Activated CD8-positive, alpha-beta memory T cell treated with anti-CD3 and anti-CD28 coated beads for 36 hours (primary cell): ENCODE measurements around the gene MOB3C. TPM values are rescaled to one million over a fixed set of nuclear protein-coding genes. Genes with fewer than 3 reads are reported as not detected.

ENCODE experiments used
- CTCF ChIA-PET: fragments of 350-600 bp; sonication (Branson Sonifier 250); formaldehyde crosslinking; loops from one replicate; lab custom pipeline; 2021; ENCODE audit warnings: antibody characterized with exemption; lab: Charles Lee
- POLR2A ChIA-PET: fragments of 350-600 bp; sonication (Branson Sonifier 250); formaldehyde crosslinking; loops from one replicate; lab custom pipeline; 2021; ENCODE audit warnings: antibody characterized with exemption; lab: Charles Lee
- total RNA-seq, 2 experiments: library from RNA; stranded (reverse); gene quantifications; one replicate each; pipeline ENCODE4 v1.2.3, GENCODE V29; 2021

The MOB3C gene
- total RNA-seq, 2 experiments from 2014 or later = 7.6 to 7.7 TPM

GRCh38 chr1:46643368-46643775 lies 26.8 kb upstream of the MOB3C start:
- CTCF ChIA-PET = no interaction called here
- POLR2A ChIA-PET = interaction anchor here (0.6 kb wide), 1 partner anchor 157 kb away, joined by 3 read pairs; no protein-coding TSS in a partner anchor

DNA sequence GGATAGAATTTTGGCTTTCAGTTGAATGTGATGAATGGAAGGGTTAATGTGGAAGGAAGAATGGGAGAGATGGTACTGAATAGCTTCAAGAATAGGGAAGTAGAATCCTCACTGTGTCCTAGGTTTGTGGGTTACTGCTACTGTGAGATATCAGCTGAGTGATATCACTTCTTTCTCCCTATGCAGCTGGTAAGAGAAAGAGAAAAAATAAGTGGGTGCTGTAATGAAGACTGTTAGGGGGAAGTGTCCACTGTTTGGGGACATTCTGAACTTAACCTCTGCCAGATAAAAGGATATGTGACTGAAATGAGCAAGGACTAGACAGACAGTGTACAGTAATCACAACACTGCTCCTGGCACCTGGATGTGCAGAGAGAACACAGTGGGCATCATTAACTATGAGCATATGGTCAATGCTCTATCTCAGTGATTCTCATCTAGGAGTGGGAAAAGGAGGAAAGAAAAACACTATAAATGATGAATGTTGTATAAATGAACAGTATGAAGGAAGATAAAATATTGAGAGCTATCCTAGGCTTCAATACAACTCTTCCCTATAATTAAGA lies 25.6 kb upstream of the MOB3C start:
- ChIA-PET CTCF (no interaction called here), POLR2A (no interaction called here)

GRCh38 chr1:46639547-46639946 lies 22.9 kb upstream of the MOB3C start:
- POLR2A ChIA-PET = no interaction called here
- CTCF ChIA-PET = interaction anchor here (1.4 kb wide), 1 partner anchor 553 kb away, joined by 3 read pairs; no protein-coding TSS in a partner anchor

GRCh38 chr1:46638921-46639320 lies 22.3 kb upstream of the MOB3C start:
- POLR2A ChIA-PET = no interaction called here

GRCh38 chr1:46637444-46638083 lies 21.0 kb upstream of the MOB3C start:
- POLR2A ChIA-PET = no interaction called here
- CTCF ChIA-PET = no interaction called here

More at GRCh38 chr1:46638921-46639320, 22.3 kb upstream of the MOB3C start:
- CTCF ChIA-PET = no interaction called here

DNA sequence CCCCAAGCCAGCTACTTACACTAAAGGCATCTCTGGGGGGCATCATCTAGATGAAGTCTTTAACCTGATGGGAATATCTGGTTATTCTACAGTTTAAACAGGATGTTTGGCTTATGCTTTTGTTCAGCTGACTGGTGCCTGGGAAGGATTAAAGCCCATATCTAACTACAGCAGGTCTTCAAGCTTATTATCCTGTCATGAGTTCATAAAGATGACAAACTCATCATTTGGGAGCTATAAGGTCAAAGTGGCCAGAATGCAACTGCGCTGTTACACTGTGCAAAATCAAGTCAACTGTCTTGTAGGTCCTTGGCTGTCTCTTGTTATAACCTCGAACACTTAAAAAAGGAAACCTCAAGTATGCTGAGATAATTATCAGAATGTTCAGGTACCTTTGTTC lies 18.6 kb upstream of the MOB3C start:
- ChIA-PET CTCF (no interaction called here), POLR2A (no interaction called here)

GRCh38 chr1:46630719-46631118 lies 14.1 kb upstream of the MOB3C start:
- POLR2A ChIA-PET = no interaction called here

DNA sequence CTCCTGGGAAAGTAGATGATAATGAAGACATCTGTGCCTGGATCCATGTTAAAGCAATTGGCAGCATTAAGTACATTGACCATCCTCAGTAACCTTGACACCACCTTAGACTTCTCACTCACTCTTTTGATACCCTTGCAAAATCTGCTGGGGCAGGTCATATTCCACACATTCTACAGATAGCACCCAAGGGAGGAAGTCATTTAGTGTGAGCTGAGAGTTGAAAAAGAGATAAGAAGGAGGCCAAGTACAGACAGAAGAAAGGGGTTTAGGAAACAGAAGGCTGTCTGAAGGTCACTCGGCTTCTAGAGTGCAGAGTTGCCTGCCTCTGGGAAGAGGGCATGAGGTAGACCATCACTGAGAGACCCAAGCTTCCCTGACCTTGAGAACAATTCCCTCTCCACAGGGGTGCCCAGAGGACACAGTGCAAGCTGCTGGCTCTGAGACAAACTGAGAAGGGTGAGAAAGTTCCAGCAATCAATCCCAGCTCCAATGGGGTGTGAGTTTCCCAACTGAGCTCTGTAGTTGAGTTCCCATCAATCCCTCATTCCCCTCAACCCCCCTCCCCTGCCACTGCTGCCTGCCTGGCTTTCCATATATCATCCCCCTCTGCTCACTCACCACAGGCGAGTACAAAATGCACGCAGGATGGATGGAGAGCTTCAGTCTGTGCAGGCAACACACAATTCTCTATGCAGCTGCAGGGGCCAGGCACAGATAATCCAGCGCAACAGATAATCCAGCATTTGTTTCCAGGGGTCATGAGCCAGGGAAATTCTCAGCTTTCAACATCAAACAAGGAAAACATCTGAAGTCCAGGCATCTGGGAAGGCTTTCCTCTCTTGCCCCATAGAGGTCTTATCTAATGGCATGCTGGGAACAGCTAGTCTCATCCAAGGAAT lies 7.4 kb upstream of the MOB3C start:
- ChIA-PET POLR2A (no interaction called here), CTCF (interaction anchor here (0.6 to 1.3 kb wide), 3 partner anchors 96 to 801 kb away, joined by 3 to 4 read pairs (median 3); no protein-coding TSS in a partner anchor)

More at GRCh38 chr1:46630719-46631118, 14.1 kb upstream of the MOB3C start:
- CTCF ChIA-PET = no interaction called here

DNA sequence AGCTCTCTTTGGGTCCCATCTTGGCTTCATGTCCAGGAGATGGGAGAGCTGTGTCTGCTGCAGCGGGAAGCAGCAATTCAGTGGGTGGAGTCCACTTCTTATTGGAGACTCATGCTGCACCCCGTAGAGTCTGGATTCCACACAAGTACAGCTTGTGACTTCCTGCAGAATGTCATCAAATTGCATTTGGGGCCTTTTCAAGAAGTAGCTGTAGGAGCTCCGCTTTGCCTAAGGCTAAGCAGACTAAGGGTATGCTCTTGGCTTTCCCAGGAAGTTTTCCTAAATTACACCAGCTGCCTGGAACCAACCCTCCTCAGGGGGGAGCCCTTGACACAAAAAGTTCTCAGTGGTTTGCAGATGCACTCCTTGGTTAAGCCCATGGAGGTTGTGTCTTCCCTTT lies 5.7 kb upstream of the MOB3C start:
- POLR2A ChIA-PET = no interaction called here
- CTCF ChIA-PET = interaction anchor here (1.3 kb wide), 1 partner anchor 103 kb away, joined by 3 read pairs; no protein-coding TSS in a partner anchor

GRCh38 chr1:46621930-46622329 lies 5.3 kb upstream of the MOB3C start:
- ChIA-PET CTCF (no interaction called here), POLR2A (no interaction called here)

- ChIA-PET CTCF (no interaction called here), POLR2A (interaction anchor here (2.2 kb wide), 1 partner anchor 16 kb away, joined by 8 read pairs; the partner anchor contains the start of gene MKNK1)
Observed at GRCh38 chr1:46619656-46620258, 3.1 kb upstream of the MOB3C start.

DNA sequence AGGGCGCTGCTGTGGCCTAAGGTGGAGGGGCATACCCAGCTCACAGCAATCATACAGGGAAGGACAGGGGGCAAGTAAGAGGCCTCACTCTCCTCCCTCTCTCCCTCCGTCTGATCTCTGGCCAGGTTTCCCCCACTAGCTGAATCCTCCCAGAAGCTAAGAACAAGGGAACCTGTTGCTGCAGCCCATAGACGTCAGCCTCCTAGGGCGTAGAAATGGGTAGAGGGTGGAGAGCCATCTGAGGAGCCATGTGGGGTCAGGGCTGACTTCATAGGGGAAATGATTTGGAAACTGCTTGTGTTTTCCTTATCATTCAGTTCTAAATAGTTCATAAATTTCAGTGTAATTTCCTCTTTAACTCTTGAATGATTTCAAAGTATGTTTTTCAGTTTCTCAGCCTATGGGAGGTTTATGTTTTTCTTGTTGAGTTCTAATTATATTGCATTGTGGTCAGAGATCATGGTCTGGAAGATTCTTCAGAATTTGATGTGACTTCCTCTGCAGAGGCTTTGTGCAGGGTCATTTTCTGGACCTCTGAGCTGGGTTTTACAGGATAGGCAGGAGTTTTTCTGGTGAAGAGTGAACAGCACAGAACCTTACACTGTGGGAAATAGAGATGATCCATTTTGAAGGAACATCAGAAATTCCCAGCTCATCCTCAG lies 2.3 kb upstream of the MOB3C start:
- ChIA-PET CTCF (no interaction called here), POLR2A (interaction anchor here (2.2 kb wide), 1 partner anchor 15 kb away, joined by 8 read pairs; the partner anchor contains the start of gene MKNK1)

DNA sequence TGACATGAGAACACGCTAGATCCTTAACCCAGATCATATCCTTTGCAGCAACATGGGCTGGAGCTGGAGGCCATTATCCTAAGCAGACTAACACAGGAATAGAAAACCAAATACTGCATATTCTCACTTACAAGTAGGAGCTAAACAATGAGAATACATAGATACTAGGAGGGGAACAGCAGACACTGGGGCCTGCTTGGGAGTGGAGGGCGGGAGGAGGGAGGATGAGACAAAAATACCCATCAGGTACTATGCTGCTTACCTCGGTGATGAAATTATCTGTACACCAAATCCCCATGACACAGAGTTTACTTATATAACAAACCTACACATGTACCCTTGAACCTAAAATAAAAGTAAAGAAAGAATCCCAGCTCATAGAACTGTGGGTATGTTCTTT lies 1.2 kb upstream of the MOB3C start:
- CTCF ChIA-PET = no interaction called here
- POLR2A ChIA-PET = interaction anchor here (0.6 to 3.4 kb wide), 2 partner anchors 14 to 95 kb away, joined by 3 to 18 read pairs; partner anchors contain the start of gene MKNK1

GRCh38 chr1:46617108-46617800 lies 643 bp upstream of the MOB3C start:
- POLR2A ChIA-PET = interaction anchor here (0.6 to 3.4 kb wide), 3 partner anchors 9 to 32 kb away, joined by 3 to 18 read pairs (median 7); partner anchors contain the start of gene MKNK1
- CTCF ChIA-PET = interaction anchor here (0.8 to 1.5 kb wide), 3 partner anchors 12 to 90 kb away, joined by 3 to 4 read pairs (median 3); partner anchors contain the start of gene ATPAF1

DNA sequence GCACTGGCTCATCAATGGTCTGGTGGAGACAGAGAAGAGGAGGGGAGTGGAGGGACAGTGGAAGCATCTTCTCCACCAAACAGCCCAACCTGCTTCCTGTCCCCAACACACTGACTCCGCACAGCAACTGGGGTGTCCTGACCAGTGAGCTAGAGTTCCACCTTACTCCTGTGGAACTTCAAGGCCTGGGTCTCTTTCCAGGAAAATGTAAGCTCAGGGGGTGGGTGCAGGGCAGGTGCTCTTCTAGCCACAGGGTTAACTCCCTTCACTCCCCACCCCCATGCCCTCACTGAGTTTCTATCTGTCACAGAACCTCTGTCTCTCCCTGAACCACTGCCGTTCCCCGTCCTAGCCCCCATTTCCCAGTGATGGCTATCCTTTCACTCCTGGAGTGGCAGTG lies 876 bp downstream of the MOB3C start:
- CTCF ChIA-PET = no interaction called here
- POLR2A ChIA-PET = interaction anchor here (1.0 to 3.4 kb wide), 4 partner anchors 9 to 61 kb away, joined by 3 to 18 read pairs (median 6); partner anchors contain the start of gene MKNK1

- ChIA-PET CTCF (no interaction called here), POLR2A (interaction anchor here (1.8 to 3.4 kb wide), 2 partner anchors 9 to 11 kb away, joined by 7 to 18 read pairs; partner anchors contain the start of gene MKNK1)
Observed at GRCh38 chr1:46615088-46615487, 1.5 kb downstream of the MOB3C start.

DNA sequence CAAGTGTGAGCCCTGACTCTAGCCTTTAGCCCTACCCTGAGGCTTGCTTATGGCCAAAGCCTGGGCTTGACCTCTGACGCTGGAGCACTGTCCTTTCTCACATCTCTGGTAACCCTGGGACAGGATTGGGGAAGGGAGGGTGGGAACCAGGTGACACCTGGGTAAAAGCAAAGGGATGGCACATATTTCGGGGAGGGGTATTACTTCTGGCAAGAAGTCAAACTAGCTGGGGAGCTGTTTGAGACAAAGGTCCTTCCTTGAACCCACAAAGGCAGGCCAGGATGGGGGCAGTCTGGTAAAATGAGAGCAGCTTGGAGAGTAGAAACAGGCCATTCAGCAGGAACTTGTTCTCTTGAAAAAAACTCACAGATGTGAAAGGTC lies 2.0 kb downstream of the MOB3C start:
- ChIA-PET POLR2A (interaction anchor here (1.3 kb wide), 1 partner anchor 11 kb away, joined by 7 read pairs; the partner anchor contains the start of gene MKNK1), CTCF (interaction anchor here (1.5 kb wide), 1 partner anchor 10 kb away, joined by 3 read pairs; the partner anchor contains the start of gene MKNK1)
